Trophoblast cell (in vitro differentiated cells and primary cell): ENCODE measurements around the gene FAR1.

Source experiments
- DNase-seq, 2 donors: peaks; one replicate each; pipeline ENCODE4 v3.0.0-alpha.2; 2016
- H2AFZ ChIP-seq: 2 replicates; pipeline ENCODE4 v1.6.1; 2013; ENCODE audit warnings: low read length, moderate library complexity, mild to moderate bottlenecking; ENCODE audit not compliant: insufficient read depth, poor library complexity
- H2AK5ac ChIP-seq: 2 replicates; pipeline ENCODE4 v1.6.1; 2013; ENCODE audit warnings: mild to moderate bottlenecking, low read length
- H2BK120ac ChIP-seq: 2 replicates; pipeline ENCODE4 v1.6.1; 2013; ENCODE audit warnings: low read length, mild to moderate bottlenecking, moderate library complexity; ENCODE audit not compliant: insufficient read depth, poor library complexity
- H2BK12ac ChIP-seq: 2 replicates; pipeline ENCODE4 v1.6.1; 2013; ENCODE audit warnings: mild to moderate bottlenecking, low read length, moderate library complexity
- H2BK5ac ChIP-seq: 2 replicates; pipeline ENCODE4 v1.6.1; 2013; ENCODE audit warnings: low read length, low read depth, moderate library complexity, mild to moderate bottlenecking; ENCODE audit not compliant: poor library complexity
- H3K14ac ChIP-seq: 2 replicates; pipeline ENCODE4 v1.6.1; 2013; ENCODE audit warnings: mild to moderate bottlenecking, low read length
- H3K18ac ChIP-seq: 2 replicates; pipeline ENCODE4 v1.6.1; 2013; ENCODE audit warnings: mild to moderate bottlenecking, low read length
- H3K23ac ChIP-seq: 2 replicates; pipeline ENCODE4 v1.6.1; 2013; ENCODE audit warnings: low read length
- H3K27ac ChIP-seq: 2 replicates; pipeline ENCODE4 v1.5.1; 2013; ENCODE audit warnings: low read depth, mild to moderate bottlenecking, inconsistent platforms, low read length, moderate library complexity
- H3K27me3 ChIP-seq: 2 replicates; pipeline ENCODE4 v1.6.1; 2013; ENCODE audit warnings: inconsistent platforms, mild to moderate bottlenecking, low read length, moderate library complexity; ENCODE audit not compliant: insufficient read depth
- H3K36me3 ChIP-seq, 2 experiments: 1 replicate in 1 of 2; 2 replicates in 1 of 2; pipeline ENCODE4 v1.6.1; 2013; ENCODE audit warnings: low read length in 2 of 2, mild to moderate bottlenecking in 2 of 2, moderate library complexity in 1 of 2; ENCODE audit not compliant: insufficient read depth in 2 of 2, control insufficient read depth in 1 of 2
- H3K4ac ChIP-seq: 2 replicates; pipeline ENCODE4 v1.6.1; 2013; ENCODE audit warnings: low read depth, mild to moderate bottlenecking, low read length, moderate library complexity
- H3K4me1 ChIP-seq, 2 experiments: 1 replicate in 1 of 2; 2 replicates in 1 of 2; pipeline ENCODE4 v1.6.1; 2013; ENCODE audit warnings: low read length in 2 of 2, mild to moderate bottlenecking in 2 of 2, moderate library complexity in 1 of 2; ENCODE audit not compliant: insufficient read depth in 2 of 2, control insufficient read depth in 1 of 2
- H3K4me2 ChIP-seq: 2 replicates; pipeline ENCODE4 v1.6.1; 2013; ENCODE audit warnings: inconsistent platforms, mild to moderate bottlenecking, low read length, moderate library complexity
- H3K4me3 ChIP-seq: 2 replicates; pipeline ENCODE4 v1.5.1; 2013; ENCODE audit warnings: mild to moderate bottlenecking, low read depth, low read length, inconsistent platforms
- H3K79me1 ChIP-seq: one replicate; pipeline ENCODE4 v1.6.1; 2013; ENCODE audit warnings: low read length
- H3K79me2 ChIP-seq: 2 replicates; pipeline ENCODE4 v1.6.1; 2013; ENCODE audit warnings: low read length, mild to moderate bottlenecking; ENCODE audit not compliant: control insufficient read depth, insufficient read depth, poor library complexity
- H3K9ac ChIP-seq: 2 replicates; pipeline ENCODE4 v1.6.1; 2013; ENCODE audit warnings: mild to moderate bottlenecking, low read length
- H3K9me3 ChIP-seq: 2 replicates; pipeline ENCODE4 v1.6.1; 2013; ENCODE audit warnings: low read depth, mild to moderate bottlenecking, control low read depth, inconsistent platforms, low read length; ENCODE audit not compliant: insufficient read depth
- H4K12ac ChIP-seq: 2 replicates; pipeline ENCODE4 v1.6.1; 2013; ENCODE audit warnings: low read depth, mild to moderate bottlenecking, low read length, moderate library complexity
- H4K8ac ChIP-seq: 2 replicates; pipeline ENCODE4 v1.6.1; 2013; ENCODE audit warnings: low read depth, mild to moderate bottlenecking, low read length, moderate library complexity
- H4K91ac ChIP-seq: one replicate; pipeline ENCODE4 v1.6.1; 2013; ENCODE audit warnings: low read depth, mild to moderate bottlenecking, low read length, moderate library complexity
- whole genome bisulfite sequencing: extraction: QIAGEN DNeasy Blood & Tissue Kit; methylation state at CpG from one replicate; pipeline ENCODE4 v1.1.7; 2013; ENCODE audit warnings: missing lambda C conversion rate; ENCODE audit not compliant: insufficient read length, insufficient coverage; ENCODE audit errors: extremely low coverage; 5-methylcytosine and 5-hydroxymethylcytosine counted together

Gene FAR1

GRCh38 chr11:13760115-13760514, 91.6 kb downstream of the FAR1 start:
- no peaks in the 10 kb centered on the region for H3K27me3 ChIP-seq
- no peaks in the 10 kb centered on the region for H3K9me3 ChIP-seq
- no peak overlapping the region for H2BK12ac ChIP-seq
- H4K91ac ChIP-seq: no peak overlapping the region
- peaks cover 6 to 7% of the 10 kb centered on the region in 2 experiments for H3K4me1 ChIP-seq
- H3K9ac ChIP-seq: no peak overlapping the region
- H2BK5ac ChIP-seq: no peak overlapping the region
- H3K36me3 ChIP-seq: no peaks in the 10 kb centered on the region
- no peak for DNase-seq
- H3K18ac ChIP-seq: no peak overlapping the region
- WGBS: no CpG with 5 or more reads among the region's 3 CpGs
- no peak overlapping the region for H2AFZ ChIP-seq
- no peak overlapping the region for H2BK120ac ChIP-seq
- no peak overlapping the region for H4K12ac ChIP-seq
- H4K8ac ChIP-seq: no peak overlapping the region
- no peak overlapping the region for H3K23ac ChIP-seq
- H3K14ac ChIP-seq: no peak overlapping the region
- H3K79me2 ChIP-seq: no peaks in the 10 kb centered on the region
- no peak overlapping the region for H3K4me3 ChIP-seq
- no peaks in the 10 kb centered on the region for H3K79me1 ChIP-seq
- H2AK5ac ChIP-seq: no peak overlapping the region
- no peak overlapping the region for H3K4me2 ChIP-seq
- no peak overlapping the region for H3K4ac ChIP-seq
- H3K27ac ChIP-seq: no peak overlapping the region

- no peak overlapping the region for H3K4ac ChIP-seq
- no peak overlapping the region for H2BK120ac ChIP-seq
- WGBS: no CpG with 5 or more reads among the region's 2 CpGs
These were observed 92.8 kb downstream of the FAR1 start for GRCh38 chr11:13761250-13761649.

GRCh38 chr11:13761716-13762115, 93.2 kb downstream of the FAR1 start:
- H2AFZ ChIP-seq: no peak overlapping the region

More at GRCh38 chr11:13761250-13761649, 92.8 kb downstream of the FAR1 start:
- no peak overlapping the region for H3K14ac ChIP-seq
- no peaks in the 10 kb centered on the region for H3K9me3 ChIP-seq
- H2AFZ ChIP-seq: no peak overlapping the region
- no peak overlapping the region for H2AK5ac ChIP-seq
- no peaks in the 10 kb centered on the region for H3K79me1 ChIP-seq
- peaks cover 6 to 7% of the 10 kb centered on the region in 2 experiments for H3K4me1 ChIP-seq
- no peak overlapping the region for H3K4me2 ChIP-seq
- H3K4me3 ChIP-seq: no peak overlapping the region
- no peak for DNase-seq
- H4K12ac ChIP-seq: no peak overlapping the region
- no peak overlapping the region for H3K27ac ChIP-seq
- no peak overlapping the region for H2BK12ac ChIP-seq
- no peaks in the 10 kb centered on the region for H3K79me2 ChIP-seq
- no peak overlapping the region for H3K9ac ChIP-seq
- H4K8ac ChIP-seq: no peak overlapping the region
- no peak overlapping the region for H4K91ac ChIP-seq
- no peak overlapping the region for H3K18ac ChIP-seq
- no peak overlapping the region for H3K23ac ChIP-seq
- H3K36me3 ChIP-seq: no peaks in the 10 kb centered on the region
- no peaks in the 10 kb centered on the region for H3K27me3 ChIP-seq
- no peak overlapping the region for H2BK5ac ChIP-seq

GRCh38 chr11:13762718-13763117, 94.2 kb downstream of the FAR1 start:
- H4K91ac ChIP-seq: no peak overlapping the region
- H2AK5ac ChIP-seq: no peak overlapping the region
- H3K23ac ChIP-seq: no peak overlapping the region
- H2AFZ ChIP-seq: no peak overlapping the region
- no peak overlapping the region for H3K27ac ChIP-seq
- H3K18ac ChIP-seq: no peak overlapping the region
- H3K79me2 ChIP-seq: no peaks in the 10 kb centered on the region
- no peak overlapping the region for H3K4ac ChIP-seq
- H4K12ac ChIP-seq: no peak overlapping the region
- H3K27me3 ChIP-seq: no peaks in the 10 kb centered on the region
- WGBS: no CpG with 5 or more reads among the region's 4 CpGs
- H2BK5ac ChIP-seq: no peak overlapping the region
- H3K4me2 ChIP-seq: no peak overlapping the region
- peaks cover 6 to 7% of the 10 kb centered on the region in 2 experiments for H3K4me1 ChIP-seq
- no peaks in the 10 kb centered on the region for H3K36me3 ChIP-seq
- H4K8ac ChIP-seq: no peak overlapping the region
- no peaks in the 10 kb centered on the region for H3K79me1 ChIP-seq
- H3K4me3 ChIP-seq: no peak overlapping the region
- DNase-seq: no peak
- H3K14ac ChIP-seq: no peak overlapping the region
- H2BK12ac ChIP-seq: no peak overlapping the region
- no peak overlapping the region for H2BK120ac ChIP-seq
- H3K9me3 ChIP-seq: no peaks in the 10 kb centered on the region
- no peak overlapping the region for H3K9ac ChIP-seq

More at GRCh38 chr11:13761716-13762115, 93.2 kb downstream of the FAR1 start:
- H4K8ac ChIP-seq: no peak overlapping the region
- H3K27me3 ChIP-seq: no peaks in the 10 kb centered on the region
- H2AK5ac ChIP-seq: no peak overlapping the region
- no peak overlapping the region for H3K23ac ChIP-seq
- no peak overlapping the region for H3K27ac ChIP-seq
- no peak overlapping the region for H3K4me2 ChIP-seq
- H3K9me3 ChIP-seq: no peaks in the 10 kb centered on the region
- H2BK120ac ChIP-seq: no peak overlapping the region
- H3K79me1 ChIP-seq: no peaks in the 10 kb centered on the region
- H3K4me1 ChIP-seq: peaks cover 6 to 7% of the 10 kb centered on the region in 2 experiments
- H3K4me3 ChIP-seq: no peak overlapping the region
- no peak overlapping the region for H2BK5ac ChIP-seq
- no peak overlapping the region for H3K14ac ChIP-seq
- no peaks in the 10 kb centered on the region for H3K36me3 ChIP-seq
- no peak overlapping the region for H3K4ac ChIP-seq
- no peak overlapping the region for H2BK12ac ChIP-seq
- no peak overlapping the region for H4K12ac ChIP-seq
- H3K9ac ChIP-seq: no peak overlapping the region
- no CpG with 5 or more reads among the region's 2 CpGs for WGBS
- H3K79me2 ChIP-seq: no peaks in the 10 kb centered on the region
- H3K18ac ChIP-seq: no peak overlapping the region
- no peak overlapping the region for H4K91ac ChIP-seq
- no peak for DNase-seq
